ENCODE data around the gene SRMS. TPM values are rescaled to one million over a fixed set of nuclear protein-coding genes. Genes with fewer than 3 reads are reported as not detected.

Gene SRMS
- total and polyA plus RNA-seq, 2 of the 13 experiments (the other 11 are each of a cell fraction or from before 2014, with no cell fraction given): not detected

DNA sequence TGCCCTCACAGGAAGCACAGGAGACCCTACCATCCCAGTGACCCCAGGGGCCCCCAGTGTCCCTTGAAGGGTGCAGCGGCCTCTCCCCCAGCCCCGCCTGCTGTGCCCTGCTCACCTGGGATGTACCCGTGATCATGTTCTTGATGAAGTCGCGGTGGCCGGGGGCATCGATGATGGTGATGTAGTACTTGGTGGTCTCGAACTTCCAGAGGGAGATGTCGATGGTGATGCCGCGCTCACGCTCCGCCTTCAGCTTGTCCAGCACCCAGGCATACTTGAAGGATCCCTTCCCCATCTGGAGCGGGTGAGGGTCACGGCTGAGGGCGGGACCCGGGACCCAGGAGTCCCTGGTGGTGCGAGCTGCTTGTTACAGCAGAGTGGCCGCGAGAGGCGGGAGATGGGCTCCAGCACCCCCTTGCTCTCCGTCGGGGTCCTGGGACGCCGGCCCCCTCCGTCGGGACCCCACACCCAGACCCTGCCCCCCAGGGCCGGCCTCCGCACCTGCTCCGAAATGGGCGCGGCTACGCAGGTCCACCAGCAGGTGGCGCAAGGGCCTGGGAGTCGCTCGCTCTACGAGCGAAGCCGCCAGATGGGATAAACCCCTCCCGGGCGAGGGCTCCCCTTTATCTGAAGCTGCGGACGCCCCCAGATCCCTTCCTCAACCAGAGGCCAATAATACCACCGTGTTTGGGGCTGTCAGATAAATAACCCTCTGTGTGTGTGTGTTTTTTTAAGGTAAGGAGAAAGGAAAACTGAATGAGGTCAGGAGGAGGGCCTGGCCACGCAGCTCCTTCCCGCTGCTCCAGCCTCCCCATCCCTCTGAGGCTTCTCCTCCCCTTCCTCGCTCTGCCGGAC lies 51.6 kb downstream of the SRMS start (continued):
- TF ChIP-seq, protein P1, sequence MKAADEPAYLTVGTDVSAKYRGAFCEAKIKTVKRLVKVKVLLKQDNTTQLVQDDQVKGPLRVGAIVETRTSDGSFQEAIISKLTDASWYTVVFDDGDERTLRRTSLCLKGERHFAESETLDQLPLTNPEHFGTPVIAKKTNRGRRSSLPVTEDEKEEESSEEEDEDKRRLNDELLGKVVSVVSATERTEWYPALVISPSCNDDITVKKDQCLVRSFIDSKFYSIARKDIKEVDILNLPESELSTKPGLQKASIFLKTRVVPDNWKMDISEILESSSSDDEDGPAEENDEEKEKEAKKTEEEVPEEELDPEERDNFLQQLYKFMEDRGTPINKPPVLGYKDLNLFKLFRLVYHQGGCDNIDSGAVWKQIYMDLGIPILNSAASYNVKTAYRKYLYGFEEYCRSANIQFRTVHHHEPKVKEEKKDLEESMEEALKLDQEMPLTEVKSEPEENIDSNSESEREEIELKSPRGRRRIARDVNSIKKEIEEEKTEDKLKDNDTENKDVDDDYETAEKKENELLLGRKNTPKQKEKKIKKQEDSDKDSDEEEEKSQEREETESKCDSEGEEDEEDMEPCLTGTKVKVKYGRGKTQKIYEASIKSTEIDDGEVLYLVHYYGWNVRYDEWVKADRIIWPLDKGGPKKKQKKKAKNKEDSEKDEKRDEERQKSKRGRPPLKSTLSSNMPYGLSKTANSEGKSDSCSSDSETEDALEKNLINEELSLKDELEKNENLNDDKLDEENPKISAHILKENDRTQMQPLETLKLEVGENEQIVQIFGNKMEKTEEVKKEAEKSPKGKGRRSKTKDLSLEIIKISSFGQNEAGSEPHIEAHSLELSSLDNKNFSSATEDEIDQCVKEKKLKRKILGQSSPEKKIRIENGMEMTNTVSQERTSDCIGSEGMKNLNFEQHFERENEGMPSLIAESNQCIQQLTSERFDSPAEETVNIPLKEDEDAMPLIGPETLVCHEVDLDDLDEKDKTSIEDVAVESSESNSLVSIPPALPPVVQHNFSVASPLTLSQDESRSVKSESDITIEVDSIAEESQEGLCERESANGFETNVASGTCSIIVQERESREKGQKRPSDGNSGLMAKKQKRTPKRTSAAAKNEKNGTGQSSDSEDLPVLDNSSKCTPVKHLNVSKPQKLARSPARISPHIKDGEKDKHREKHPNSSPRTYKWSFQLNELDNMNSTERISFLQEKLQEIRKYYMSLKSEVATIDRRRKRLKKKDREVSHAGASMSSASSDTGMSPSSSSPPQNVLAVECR (CRISPR knock-in tag; IDR thresholded peaks at IDR 0.05; ENCODE audit: borderline replicate concordance): no peak
- no peak for TF ChIP-seq XBP1 (CRISPR knock-in tag; IDR thresholded peaks at IDR 0.05)
- no peak for TF ChIP-seq SRSF9 (IDR thresholded peaks at IDR 0.05; ENCODE audit: borderline replicate concordance, insufficient read depth, low read depth, low read length, poor library complexity, severe bottlenecking)
- no peak for TF ChIP-seq ZBTB21 (CRISPR knock-in tag; IDR thresholded peaks at IDR 0.05)
- TF ChIP-seq DMAP1 (CRISPR knock-in tag; IDR thresholded peaks at IDR 0.05): no peak
- no peak for TF ChIP-seq KLF15 (CRISPR knock-in tag; IDR thresholded peaks at IDR 0.05; ENCODE audit: borderline replicate concordance)
- TF ChIP-seq SRY (CRISPR knock-in tag; IDR thresholded peaks at IDR 0.05): 0 out of 2 replicates have a peak, but pooled peaks have one; percentile 48
- no peak for TF ChIP-seq ZSCAN9 (CRISPR knock-in tag; IDR thresholded peaks at IDR 0.05; ENCODE audit: borderline replicate concordance)
- TF ChIP-seq MYC (CRISPR knock-in tag; IDR thresholded peaks at IDR 0.05; ENCODE audit: borderline replicate concordance): peak; percentile 27; the same call in 1 of the 2 replicates
- no peak for TF ChIP-seq ZBTB40 (IDR thresholded peaks at IDR 0.05)
- 0 out of 2 replicates have a peak, but pooled peaks have one; percentile 31 for TF ChIP-seq ZBTB40 (CRISPR knock-in tag; IDR thresholded peaks at IDR 0.05)
- no peak for TF ChIP-seq MTA1 (CRISPR knock-in tag; IDR thresholded peaks at IDR 0.05; ENCODE audit: borderline replicate concordance)
- no peak for TF ChIP-seq ZNF543 (CRISPR knock-in tag; IDR thresholded peaks at IDR 0.05)
- TF ChIP-seq PLRG1 (conservative IDR thresholded peaks at IDR 0.05): no peak
- no peak for TF ChIP-seq KLF13 (CRISPR knock-in tag; IDR thresholded peaks at IDR 0.05)
